IMR-90 (cell line): ENCODE measurements around the gene NOX4. TPM values are rescaled to one million over a fixed set of nuclear protein-coding genes. Genes with fewer than 3 reads are reported as not detected.
"Not testable (repeated sequence)": the region's sequence is repeated elsewhere in the genome, so short reads cannot be mapped to it uniquely, and the experiment has no call there.

Experiments
- ATAC-seq: fragments of 200-7000 bp; cut with Tn5 transposase; 2 replicates; pipeline ENCODE4 v1.9.1; 2020; ENCODE audit warnings: low read depth, mild to moderate bottlenecking, moderate library complexity
- BruUV-seq: library from RNA; stranded (reverse); fragments of 400-500 nt; replicated peaks from 2 replicates; lab custom pipeline; 2021; lab: Mats Ljungman, UMichigan
- CTCF ChIA-PET: fragments of 300-600 bp; formaldehyde crosslinking; extraction: SDS; loops from one replicate; lab custom pipeline; 2021; ENCODE audit warnings: antibody characterized with exemption; lab: Yijun Ruan, JAX
- POLR2A ChIA-PET: fragments of 300-600 bp; sonication (Branson Sonifier 250); formaldehyde crosslinking; loops from one replicate; lab custom pipeline; 2022; ENCODE audit warnings: antibody characterized with exemption; ENCODE audit not compliant: unreplicated experiment; lab: Charles Lee
- DNase-seq: peaks from one replicate; pipeline ENCODE4 v3.0.0; 2013
- H2AFZ ChIP-seq: replicated peaks from 2 replicates; pipeline ENCODE3; 2013; ENCODE audit warnings: low read length, mild to moderate bottlenecking; ENCODE audit not compliant: poor library complexity
- H2AK5ac ChIP-seq: 2 replicates; pipeline ENCODE4 v1.6.1; 2013; ENCODE audit warnings: low read depth, low read length, inconsistent platforms
- H2AK9ac ChIP-seq: replicated peaks from 2 replicates; pipeline ENCODE3; 2013; ENCODE audit warnings: mild to moderate bottlenecking, low read depth, low read length, moderate library complexity; ENCODE audit not compliant: poor library complexity
- H2BK120ac ChIP-seq: 2 replicates; pipeline ENCODE4 v1.6.1; 2013; ENCODE audit warnings: low read depth, low read length, inconsistent platforms
- H2BK15ac ChIP-seq: 3 replicates; pipeline ENCODE4 v1.6.1; 2013; ENCODE audit warnings: low read depth, low read length, inconsistent platforms
- H2BK20ac ChIP-seq: 2 replicates; pipeline ENCODE4 v1.6.1; 2013; ENCODE audit warnings: low read depth, mild to moderate bottlenecking, inconsistent platforms, low read length, moderate library complexity
- H2BK5ac ChIP-seq: 2 replicates; pipeline ENCODE4 v1.6.1; 2013; ENCODE audit warnings: mild to moderate bottlenecking, low read depth, low read length, inconsistent platforms; ENCODE audit not compliant: poor library complexity, severe bottlenecking
- H3K14ac ChIP-seq: replicated peaks from 2 replicates; pipeline ENCODE4 v1.6.1; 2013; ENCODE audit warnings: low read depth, low read length, inconsistent platforms
- H3K18ac ChIP-seq: 2 replicates; pipeline ENCODE4 v1.6.1; 2013; ENCODE audit warnings: low read depth, low read length, control low read depth
- H3K23ac ChIP-seq: 2 replicates; pipeline ENCODE4 v1.6.1; 2013; ENCODE audit warnings: low read depth, low read length, inconsistent platforms
- H3K27ac ChIP-seq: 2 replicates; pipeline ENCODE4 v1.5.1; 2013; ENCODE audit warnings: mild to moderate bottlenecking, control low read depth, low read length; ENCODE audit not compliant: insufficient read depth
- H3K27me3 ChIP-seq: 2 replicates; pipeline ENCODE4 v1.6.1; 2013; ENCODE audit warnings: low read length; ENCODE audit not compliant: control insufficient read depth, insufficient read depth
- H3K36me3 ChIP-seq: 2 replicates; pipeline ENCODE4 v1.6.1; 2013; ENCODE audit warnings: low read length, mixed read lengths; ENCODE audit not compliant: control insufficient read depth, insufficient read depth
- H3K4ac ChIP-seq: 2 replicates; pipeline ENCODE4 v1.6.1; 2013; ENCODE audit warnings: low read depth, low read length, inconsistent platforms
- H3K4me1 ChIP-seq: 2 replicates; pipeline ENCODE4 v1.6.1; 2013; ENCODE audit warnings: low read length, mixed read lengths; ENCODE audit not compliant: control insufficient read depth, insufficient read depth
- H3K4me2 ChIP-seq: 2 replicates; pipeline ENCODE4 v1.6.1; 2013; ENCODE audit warnings: low read depth, mild to moderate bottlenecking, control low read depth, low read length, moderate library complexity
- H3K4me3 ChIP-seq: 2 replicates; pipeline ENCODE4 v1.5.1; 2013; ENCODE audit warnings: low read depth, mild to moderate bottlenecking, control low read depth, low read length, moderate library complexity; ENCODE audit not compliant: insufficient read depth
- H3K56ac ChIP-seq: 2 replicates; pipeline ENCODE4 v1.6.1; 2013; ENCODE audit warnings: low read length, inconsistent platforms; ENCODE audit not compliant: insufficient read depth; ENCODE audit errors: extremely low read depth
- H3K79me1 ChIP-seq, 2 experiments: 2 replicates each; pipeline ENCODE4 v1.6.1; 2013; ENCODE audit warnings: low read length in 2 of 2, inconsistent platforms in 1 of 2, low read depth in 1 of 2
- H3K9ac ChIP-seq: 2 replicates; pipeline ENCODE4 v1.6.1; 2013; ENCODE audit warnings: low read depth, low read length, control low read depth
- H3K9me1 ChIP-seq: 2 replicates; pipeline ENCODE4 v1.6.1; 2013; ENCODE audit warnings: low read length, inconsistent platforms; ENCODE audit not compliant: insufficient read depth
- H3K9me3 ChIP-seq: 2 replicates; pipeline ENCODE4 v1.6.1; 2013; ENCODE audit warnings: low read length; ENCODE audit not compliant: control insufficient read depth, insufficient read depth
- H4K20me1 ChIP-seq: 2 replicates; pipeline ENCODE4 v1.6.1; 2013; ENCODE audit warnings: low read length, inconsistent platforms; ENCODE audit not compliant: insufficient read depth
- H4K5ac ChIP-seq: 2 replicates; pipeline ENCODE4 v1.6.1; 2013; ENCODE audit warnings: mild to moderate bottlenecking, low read depth, low read length, control low read depth
- H4K8ac ChIP-seq, 2 experiments: 2 replicates each; pipeline ENCODE4 v1.6.1; 2013; ENCODE audit warnings: low read depth in 2 of 2, low read length in 2 of 2, control low read depth in 1 of 2, inconsistent platforms in 1 of 2
- H4K91ac ChIP-seq: 2 replicates; pipeline ENCODE4 v1.6.1; 2013; ENCODE audit warnings: low read depth, low read length, inconsistent platforms; ENCODE audit not compliant: insufficient read depth
- WGBS, 2 experiments: methylation state at CpG; one replicate each; pipeline versions ENCODE4 v1.1.5 to v1.1.7; 2013; ENCODE audit warnings: missing lambda C conversion rate in 2 of 2; ENCODE audit not compliant: insufficient read length in 1 of 2; ENCODE audit errors: extremely low coverage in 2 of 2; 5-methylcytosine and 5-hydroxymethylcytosine counted together
- dilution Hi-C: fragments of 300-500 bp; cut with HindIII; formaldehyde crosslinking; loops from one replicate; pipeline ENCODE4 v1.14.3; 2018; ENCODE audit warnings: low sequenced_read_pairs; ENCODE audit not compliant: unreplicated experiment
- in situ Hi-C: fragments of 300-500 bp; cut with MboI; formaldehyde crosslinking; loops from 3 replicates; pipeline ENCODE4 v1.14.3; 2019; ENCODE audit warnings: low sequenced_read_pairs, inconsistent platforms, mixed read lengths
- intact Hi-C: fragments of 100-400 bp; cut with micrococcal nuclease; formaldehyde crosslinking; loops from 2 replicates; pipeline ENCODE4 v1.10.0; 2022
- polyA plus RNA-seq, 3 experiments: library from polyadenylated mRNA; depleted of rRNA; stranded (reverse); fragments of >200 nt; gene quantifications; 2 replicates each; pipeline ENCODE4 v1.2.3, GENCODE V29; 2012; ENCODE audit warnings: low replicate concordance in 1 of 3
- total RNA-seq: library from RNA; depleted of rRNA; stranded (reverse); fragments of >200 nt; gene quantifications from 2 replicates; pipeline ENCODE4 v1.2.3, GENCODE V29; 2012

NOX4 gene
- total and polyA plus RNA-seq, 2 of the 4 experiments (the other 2 are of a cell fraction) = 4.7 to 11.7 TPM

DNA sequence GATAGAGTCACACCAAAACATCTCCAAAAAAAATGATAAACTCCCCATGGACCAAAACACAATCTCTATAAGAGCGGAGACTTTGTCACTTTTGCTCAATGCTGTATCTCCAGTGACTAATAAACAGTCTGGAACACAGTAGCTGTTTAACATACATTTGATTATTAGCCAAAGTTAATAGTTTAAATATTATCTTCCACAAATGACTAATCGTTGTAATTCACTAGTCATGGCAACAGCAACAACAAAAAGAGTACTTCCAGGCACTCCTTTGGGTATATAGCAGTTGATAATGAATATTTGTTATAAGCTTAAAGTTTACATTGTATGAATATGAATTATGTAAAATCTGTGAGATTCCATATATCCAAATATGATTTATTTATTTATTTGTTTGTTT lies 121.8 kb downstream of the NOX4 start:
- in situ Hi-C loops, H2AK9ac ChIP-seq, H3K9me1 ChIP-seq, BruUV-seq, H3K9me3 ChIP-seq, H2BK5ac ChIP-seq, H4K8ac ChIP-seq, H4K5ac ChIP-seq, H3K79me1 ChIP-seq, dilution Hi-C loops, ATAC-seq, H2BK20ac ChIP-seq, CTCF ChIA-PET, H2BK120ac ChIP-seq, H3K18ac ChIP-seq, H3K23ac ChIP-seq, H2AFZ ChIP-seq, intact Hi-C loops, H3K4me3 ChIP-seq, H4K20me1 ChIP-seq, H3K36me3 ChIP-seq, H3K56ac ChIP-seq, H2AK5ac ChIP-seq, H2BK15ac ChIP-seq, H3K4ac ChIP-seq, H3K27ac ChIP-seq, H3K9ac ChIP-seq, H4K91ac ChIP-seq, H3K4me2 ChIP-seq, H3K27me3 ChIP-seq, H3K14ac ChIP-seq, POLR2A ChIA-PET, H3K4me1 ChIP-seq: not testable (repeated sequence)
- DNase-seq = peak; percentile 10
- WGBS, 2 experiments = no CpG with 5 or more reads among the region's 2 CpGs

DNA sequence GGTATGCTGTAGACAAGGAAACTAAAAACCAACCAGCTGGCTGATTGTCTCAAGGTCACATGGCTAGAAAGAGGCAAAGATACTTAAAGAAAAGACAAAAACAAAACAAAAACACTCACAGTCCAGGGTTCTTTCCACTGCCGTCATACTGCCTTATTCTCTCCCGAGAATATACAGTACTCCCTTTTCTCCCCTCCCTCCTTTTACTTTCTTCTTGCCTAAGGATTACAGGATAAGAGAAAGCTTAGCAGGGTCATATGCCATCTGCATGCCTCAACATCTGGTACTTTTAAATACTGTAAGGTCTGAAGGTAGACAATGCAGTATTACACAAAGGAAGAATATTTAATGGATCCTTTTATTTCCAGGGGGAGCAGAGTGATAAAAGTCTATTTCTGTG lies 126.3 kb downstream of the NOX4 start:
- H3K14ac ChIP-seq, H3K27ac ChIP-seq, H3K79me1 ChIP-seq, H2AK5ac ChIP-seq, POLR2A ChIA-PET, CTCF ChIA-PET, H2BK120ac ChIP-seq, H3K36me3 ChIP-seq, H3K56ac ChIP-seq, ATAC-seq, H4K5ac ChIP-seq, dilution Hi-C loops, H4K91ac ChIP-seq, H2AK9ac ChIP-seq, H2AFZ ChIP-seq, H3K27me3 ChIP-seq, H2BK20ac ChIP-seq, H4K8ac ChIP-seq, H3K4me1 ChIP-seq, H2BK15ac ChIP-seq, H3K23ac ChIP-seq, H3K18ac ChIP-seq, H3K4me2 ChIP-seq, in situ Hi-C loops, H2BK5ac ChIP-seq, H3K4me3 ChIP-seq, intact Hi-C loops, H3K9ac ChIP-seq, DNase-seq, H3K9me1 ChIP-seq, H3K4ac ChIP-seq, BruUV-seq, H4K20me1 ChIP-seq, H3K9me3 ChIP-seq: not testable (repeated sequence)
- no CpG with 5 or more reads among the region's 2 CpGs for WGBS, 2 experiments
